NCI-H128 (cell line): Measurements from ENCODE around the gene TCEAL3.
"Not testable (repeated sequence)": the region's sequence is repeated elsewhere in the genome, so short reads cannot be mapped to it uniquely, and the experiment has no call there.

Experiments
- DNase-seq: peaks from one replicate; lab custom pipeline; 2025; ENCODE audit not compliant: unreplicated experiment; lab: John Stamatoyannopoulos, UW

The TCEAL3 gene

DNA sequence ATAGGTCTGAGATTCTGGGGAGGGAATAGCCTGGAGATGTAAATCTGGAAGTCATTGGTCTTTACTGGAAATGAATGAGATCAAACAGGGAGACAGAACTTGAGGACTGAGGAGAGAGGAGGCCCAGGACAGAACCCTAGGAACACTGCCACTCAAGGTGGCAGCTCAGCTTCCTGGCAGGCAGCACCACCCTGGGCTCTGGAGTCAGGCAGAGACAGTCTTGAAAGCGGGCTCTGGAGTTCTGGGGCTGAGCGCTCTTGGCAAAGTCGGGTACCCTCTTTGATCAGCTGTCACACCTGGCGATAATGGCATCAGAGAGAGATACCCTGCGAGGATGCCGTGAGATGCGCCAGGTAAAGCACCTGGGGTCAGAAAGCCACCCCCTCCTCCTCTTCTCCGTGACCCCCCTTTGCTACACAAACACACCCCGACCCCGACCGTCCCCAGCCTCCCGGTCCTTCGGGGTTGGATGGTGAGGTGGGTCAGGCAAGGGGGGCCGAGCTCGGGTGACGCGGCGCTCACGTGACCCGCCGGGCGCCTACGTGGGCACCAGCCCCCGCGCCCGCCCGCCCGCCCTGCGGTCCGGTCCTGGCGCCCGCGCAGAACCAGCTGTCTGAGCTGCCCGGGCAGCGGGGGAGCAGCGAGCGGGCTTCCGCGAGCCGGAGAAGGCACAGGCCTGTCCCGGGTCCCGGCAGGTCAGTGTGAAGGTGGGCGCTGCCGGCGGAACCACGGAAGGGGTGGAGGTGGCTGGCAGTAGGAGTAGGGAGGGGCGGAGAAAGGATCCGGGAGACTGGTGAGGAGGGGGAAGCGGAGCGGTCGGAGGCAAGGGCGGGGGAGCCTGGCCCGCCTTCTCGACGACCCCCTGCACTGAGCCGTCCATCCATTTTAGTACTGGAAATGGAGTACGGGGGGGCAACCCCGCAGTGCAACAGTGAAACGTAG, at the start of gene TCEAL3:
Gene TCEAL3, plus strand, starts transcription at position 600 of the 942 bp plus-strand sequence. CDS start 1,102 bp downstream, outside the sequence.
- DNase-seq = peak; percentile 2

GRCh38 chrX:103560256-103560655, 47.5 kb upstream of the TCEAL3 start:
- DNase-seq = no peak

DNA sequence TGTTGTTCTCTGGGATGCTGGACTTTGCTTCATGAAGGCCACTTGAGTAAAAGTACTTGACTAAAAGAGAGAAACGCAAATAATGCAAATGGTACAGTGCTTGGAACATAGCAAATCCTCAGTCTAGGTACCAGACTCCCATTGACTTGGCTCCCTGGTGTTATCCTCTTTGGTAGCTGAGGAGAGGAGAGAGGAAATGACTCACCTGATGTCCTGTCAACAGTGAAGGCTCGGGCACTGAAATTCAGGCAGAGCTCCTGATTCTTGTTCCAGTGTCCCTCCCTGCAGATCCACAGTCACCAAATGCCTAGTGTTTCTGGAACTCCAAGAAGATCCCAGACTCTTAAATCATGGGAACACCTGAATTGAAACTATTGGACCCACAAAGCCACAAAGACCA, 45.0 kb upstream of the TCEAL3 start:
- no peak for DNase-seq

DNA sequence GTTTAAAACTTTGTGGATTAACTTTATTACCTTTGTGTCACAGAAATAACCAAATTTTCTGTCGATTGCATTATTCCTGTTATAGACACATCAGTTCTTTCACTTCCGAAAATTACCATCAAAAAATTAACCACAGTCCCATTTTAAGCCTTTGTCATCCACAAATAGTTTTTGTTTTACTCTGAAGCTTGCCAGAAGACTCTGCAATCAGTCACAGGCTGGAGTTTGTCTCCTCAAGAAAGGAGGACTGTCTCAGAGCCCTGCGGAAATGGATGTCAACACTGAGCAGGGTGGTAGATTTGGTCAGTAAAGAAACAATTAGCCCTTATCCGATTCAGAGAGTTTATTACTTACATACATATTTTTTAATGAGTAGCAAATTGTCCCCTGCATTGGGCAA, 42.6 kb upstream of the TCEAL3 start:
- DNase-seq = no peak

GRCh38 chrX:103565752-103566151, 42.0 kb upstream of the TCEAL3 start:
- DNase-seq = no peak

DNA sequence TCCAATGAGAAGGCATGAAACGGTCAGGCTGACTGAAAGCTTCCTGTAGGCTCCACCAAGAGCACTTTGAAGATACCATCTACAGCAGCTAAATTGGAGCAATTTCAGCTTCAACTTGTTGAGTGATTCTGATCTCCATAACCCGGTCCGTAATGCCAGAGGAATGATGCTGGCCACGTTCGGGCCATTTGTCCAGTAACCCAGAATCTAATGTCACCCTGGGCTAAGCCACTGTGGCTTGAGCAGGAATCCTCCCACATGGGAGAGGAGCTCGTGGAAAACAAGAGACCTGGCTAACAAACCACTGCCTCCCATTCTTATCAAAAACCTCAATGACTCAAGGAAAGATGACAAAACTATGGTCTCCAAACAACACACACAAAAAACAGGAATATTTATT, 36.6 kb upstream of the TCEAL3 start:
- DNase-seq = no peak

DNA sequence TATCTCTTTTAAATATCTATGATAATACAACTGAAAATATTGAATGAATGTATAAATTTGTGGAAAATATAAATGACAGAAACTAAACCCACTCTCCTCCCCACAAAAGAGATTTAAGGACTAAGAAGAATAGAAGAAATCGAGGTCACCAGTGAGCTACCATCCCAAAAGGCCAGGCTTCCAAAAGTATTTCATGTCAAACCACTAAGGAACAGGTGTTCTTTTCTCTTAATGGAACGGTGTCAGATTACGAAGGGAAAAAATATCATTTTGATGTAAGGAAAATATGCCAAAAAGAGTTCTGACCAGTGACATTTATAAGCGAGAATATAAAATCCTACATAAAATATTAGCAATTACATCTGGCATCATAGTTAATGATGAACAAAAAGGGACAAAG, 36.0 kb upstream of the TCEAL3 start:
- no peak for DNase-seq

DNA sequence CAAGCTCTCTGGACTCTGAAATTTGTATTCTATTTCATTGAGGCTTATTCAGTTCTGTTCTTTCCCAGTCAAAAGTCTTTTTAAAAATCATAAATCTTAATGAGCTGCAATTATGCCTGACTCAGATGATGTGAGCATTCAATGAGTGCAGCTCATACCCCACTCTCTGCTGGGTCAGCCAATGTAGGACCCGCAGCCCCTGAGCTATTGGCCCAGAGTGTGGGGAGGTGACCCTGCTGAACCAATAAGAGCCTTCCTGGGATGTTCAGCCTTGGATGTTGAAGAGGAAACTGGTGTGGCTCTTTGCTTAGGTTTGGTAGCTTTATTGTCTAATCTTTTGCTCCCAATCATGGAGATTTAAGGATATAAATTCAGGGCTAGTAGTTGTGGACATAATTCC, 34.6 kb upstream of the TCEAL3 start:
- no peak for DNase-seq

- no peak for DNase-seq
Measured at GRCh38 chrX:103584596-103584995, 23.2 kb upstream of the TCEAL3 start.

- peak; percentile 1 for DNase-seq
Measured at GRCh38 chrX:103585411-103586313, 22.1 kb upstream of the TCEAL3 start, which contains the start of gene TCEAL4. Gene TCEAL4 (plus strand): TSS chrX:103585515. CDS start chrX:103586676, 1,161 bp downstream.

DNA sequence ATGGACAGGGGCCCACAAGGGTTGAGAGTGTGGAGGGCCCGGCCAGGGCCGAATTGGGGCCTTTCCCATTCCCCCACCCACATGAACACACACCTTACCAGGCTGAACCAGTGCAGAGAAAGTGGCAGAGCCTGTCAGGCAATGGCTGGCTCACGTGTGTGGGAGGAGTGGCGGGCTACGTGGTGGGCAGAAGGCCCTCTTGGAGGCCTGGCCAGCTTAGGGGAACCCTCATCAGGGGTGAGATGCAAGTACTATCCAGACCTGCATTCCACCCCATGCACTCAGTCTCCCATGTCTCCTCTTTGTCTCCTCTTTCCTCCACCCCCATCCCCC, 21.5 kb upstream of the TCEAL3 start:
- DNase-seq = no peak

- no peak for DNase-seq
Measured at GRCh38 chrX:103586659-103587058, 21.1 kb upstream of the TCEAL3 start.

- not testable (repeated sequence) for DNase-seq
Measured at GRCh38 chrX:103592295-103592694, 15.5 kb upstream of the TCEAL3 start.

- not testable (repeated sequence) for DNase-seq
Measured at GRCh38 chrX:103595202-103595601, 12.6 kb upstream of the TCEAL3 start.

DNA sequence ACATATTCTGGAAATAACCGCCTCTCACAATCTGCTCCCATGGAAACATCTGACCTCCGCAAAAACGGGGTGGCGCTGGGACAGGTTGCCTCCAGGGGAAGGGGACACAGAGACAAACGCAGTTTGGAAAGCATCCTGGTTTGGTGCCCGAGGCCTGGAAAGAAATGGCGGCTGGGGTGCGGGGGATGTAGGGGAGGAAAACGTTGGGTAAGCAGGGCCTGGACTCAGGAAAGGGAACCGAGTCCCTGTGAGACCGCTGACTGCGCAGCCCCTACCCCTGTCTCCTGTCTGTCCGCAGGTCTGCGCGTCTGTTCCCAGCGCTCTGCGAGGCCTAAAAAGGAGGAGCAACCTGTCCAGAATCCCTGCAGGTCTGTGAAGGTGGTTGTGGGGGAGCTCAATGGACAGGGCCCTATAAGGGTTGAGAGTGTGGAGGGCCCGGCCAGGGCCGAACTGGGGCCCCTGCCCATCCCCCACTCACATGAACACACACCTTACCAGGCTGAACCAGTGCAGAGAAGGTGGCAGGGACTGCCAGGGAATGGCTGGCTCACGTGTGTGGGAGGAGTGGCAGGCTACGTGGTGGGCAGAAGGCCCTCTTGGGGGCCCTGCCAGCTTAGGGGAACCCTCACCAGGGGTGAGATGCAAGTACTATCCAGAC, 672 bp downstream of the TCEAL3 start:
- no peak for DNase-seq

- no peak for DNase-seq
Measured at GRCh38 chrX:103610282-103610681, 2.5 kb downstream of the TCEAL3 start.

DNA sequence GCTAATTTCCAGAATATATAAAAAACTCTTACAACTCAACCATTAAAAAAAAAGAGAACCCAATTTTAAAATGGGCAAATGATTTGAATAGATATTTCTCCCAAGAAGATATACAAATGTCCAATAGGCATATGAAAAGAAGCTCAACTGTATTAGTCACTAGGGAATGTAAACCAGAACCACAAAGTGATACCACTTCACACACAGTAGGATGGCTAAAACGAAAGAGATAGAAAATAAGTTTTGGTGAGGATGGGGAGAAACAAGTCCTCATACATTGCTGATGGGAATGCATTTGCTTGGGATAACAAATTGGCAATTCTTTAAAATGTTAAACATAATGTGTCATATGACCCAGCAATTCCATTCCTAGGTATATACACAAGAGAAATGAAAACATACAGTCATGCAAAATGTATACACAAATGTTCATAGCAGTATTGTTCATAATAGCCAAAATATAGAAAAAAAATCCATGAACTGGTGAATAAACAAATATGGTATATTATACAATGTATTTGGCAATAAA, 5.7 kb downstream of the TCEAL3 start:
- DNase-seq = no peak

- no peak for DNase-seq
Measured at GRCh38 chrX:103614999-103615398, 7.2 kb downstream of the TCEAL3 start.

- no peak for DNase-seq
Measured at GRCh38 chrX:103615781-103616371, 8.1 kb downstream of the TCEAL3 start.

GRCh38 chrX:103616676-103617186, 9.0 kb downstream of the TCEAL3 start:
- no peak for DNase-seq
